ENCODE data around the gene FAT2.

Gene FAT2

DNA sequence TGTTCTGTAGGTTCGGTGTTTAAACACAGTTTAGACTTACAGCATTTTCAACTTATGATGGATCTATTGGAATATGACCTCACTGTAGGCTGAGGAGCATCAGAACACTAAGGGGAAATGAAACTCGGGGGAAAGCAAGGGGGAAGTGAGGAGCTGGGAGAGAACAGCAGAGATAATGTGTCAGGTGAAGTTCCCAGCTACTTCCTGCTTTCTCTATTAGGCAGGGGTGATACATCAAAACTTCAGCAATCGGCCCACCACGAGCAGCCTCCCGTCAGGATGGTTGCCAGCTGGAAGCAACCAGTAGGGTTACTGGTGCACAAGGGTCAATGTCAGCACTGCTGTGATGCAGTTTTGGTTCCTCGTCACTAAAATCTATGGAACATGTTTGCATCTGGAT, 34.3 kb downstream of the FAT2 start:
- no peak for DNase-seq (ENCODE audit: extremely low read depth, low read depth)
- H3K4me3 ChIP-seq (replicated peaks; ENCODE audit: low read depth, low read length): no peak overlapping the region
- TF ChIP-seq, protein P1, sequence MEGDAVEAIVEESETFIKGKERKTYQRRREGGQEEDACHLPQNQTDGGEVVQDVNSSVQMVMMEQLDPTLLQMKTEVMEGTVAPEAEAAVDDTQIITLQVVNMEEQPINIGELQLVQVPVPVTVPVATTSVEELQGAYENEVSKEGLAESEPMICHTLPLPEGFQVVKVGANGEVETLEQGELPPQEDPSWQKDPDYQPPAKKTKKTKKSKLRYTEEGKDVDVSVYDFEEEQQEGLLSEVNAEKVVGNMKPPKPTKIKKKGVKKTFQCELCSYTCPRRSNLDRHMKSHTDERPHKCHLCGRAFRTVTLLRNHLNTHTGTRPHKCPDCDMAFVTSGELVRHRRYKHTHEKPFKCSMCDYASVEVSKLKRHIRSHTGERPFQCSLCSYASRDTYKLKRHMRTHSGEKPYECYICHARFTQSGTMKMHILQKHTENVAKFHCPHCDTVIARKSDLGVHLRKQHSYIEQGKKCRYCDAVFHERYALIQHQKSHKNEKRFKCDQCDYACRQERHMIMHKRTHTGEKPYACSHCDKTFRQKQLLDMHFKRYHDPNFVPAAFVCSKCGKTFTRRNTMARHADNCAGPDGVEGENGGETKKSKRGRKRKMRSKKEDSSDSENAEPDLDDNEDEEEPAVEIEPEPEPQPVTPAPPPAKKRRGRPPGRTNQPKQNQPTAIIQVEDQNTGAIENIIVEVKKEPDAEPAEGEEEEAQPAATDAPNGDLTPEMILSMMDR (IDR thresholded peaks at IDR 0.05; ENCODE audit: low read depth, low read length, missing control alignments): no peak

DNA sequence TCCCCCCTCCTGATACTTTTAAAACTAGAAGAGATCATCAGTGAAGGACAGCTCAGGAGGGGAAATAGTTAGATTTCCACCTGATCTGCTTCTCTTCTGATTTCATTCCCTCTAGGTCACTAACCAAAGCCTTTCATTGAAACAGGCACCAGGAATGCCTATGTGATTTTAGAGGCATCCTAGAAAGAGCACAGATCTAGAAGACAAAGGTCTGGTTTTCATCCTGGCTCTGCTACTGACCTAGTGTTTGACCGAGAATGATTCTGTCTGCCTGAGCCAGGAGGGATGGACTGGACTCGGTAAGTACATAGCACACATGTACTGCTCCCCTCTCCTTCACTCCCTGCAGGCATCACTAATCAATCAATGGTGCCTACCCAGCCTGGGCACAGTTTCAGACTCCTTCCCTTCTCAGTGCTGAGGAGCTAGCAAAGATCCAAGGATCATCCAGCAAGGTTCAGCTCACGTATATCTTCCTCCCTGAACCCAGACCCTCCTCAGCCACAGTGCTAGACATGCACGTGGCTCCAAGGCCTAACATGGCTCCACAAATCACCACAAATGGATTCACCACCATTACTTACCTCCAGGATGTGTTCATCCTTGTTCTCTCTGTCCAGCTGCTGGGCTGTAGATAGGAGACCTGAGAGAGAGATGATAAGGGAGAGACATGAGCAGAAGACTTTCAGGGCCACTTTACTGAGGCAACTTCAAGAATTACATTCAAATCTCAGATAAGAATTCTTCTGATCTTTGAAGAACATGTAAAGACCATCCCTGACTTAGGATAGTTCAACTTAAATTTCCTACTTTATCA, 35.2 kb downstream of the FAT2 start:
- H3K4me3 ChIP-seq (replicated peaks; ENCODE audit: low read depth, low read length): no peak overlapping the region
- TF ChIP-seq, protein P1 (IDR thresholded peaks at IDR 0.05; ENCODE audit: low read depth, low read length, missing control alignments): no peak
- DNase-seq (ENCODE audit: extremely low read depth, low read depth): no peak

DNA sequence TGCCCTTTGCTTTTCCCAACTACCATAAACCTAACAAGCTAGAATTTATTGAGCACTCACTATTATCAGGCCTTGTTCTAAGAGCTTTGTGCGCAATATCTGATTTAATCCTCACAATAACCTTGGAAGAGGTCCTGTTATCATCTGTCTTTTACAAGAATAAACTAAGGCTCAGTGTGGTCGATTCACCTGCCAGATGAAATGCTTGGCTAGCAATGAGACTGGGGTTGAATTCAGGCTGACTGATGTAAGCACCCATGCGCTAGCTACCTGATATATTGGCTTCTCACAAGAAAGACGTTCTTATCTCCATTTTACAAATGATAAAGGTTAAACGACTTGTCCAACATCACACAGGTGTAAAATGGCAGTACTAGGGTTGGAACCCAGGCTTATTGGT, 37.4 kb downstream of the FAT2 start:
- no peak overlapping the region for H3K4me3 ChIP-seq (replicated peaks; ENCODE audit: low read depth, low read length)
- TF ChIP-seq, protein P1 (IDR thresholded peaks at IDR 0.05; ENCODE audit: low read depth, low read length, missing control alignments): no peak
- DNase-seq (ENCODE audit: extremely low read depth, low read depth): no peak

DNA sequence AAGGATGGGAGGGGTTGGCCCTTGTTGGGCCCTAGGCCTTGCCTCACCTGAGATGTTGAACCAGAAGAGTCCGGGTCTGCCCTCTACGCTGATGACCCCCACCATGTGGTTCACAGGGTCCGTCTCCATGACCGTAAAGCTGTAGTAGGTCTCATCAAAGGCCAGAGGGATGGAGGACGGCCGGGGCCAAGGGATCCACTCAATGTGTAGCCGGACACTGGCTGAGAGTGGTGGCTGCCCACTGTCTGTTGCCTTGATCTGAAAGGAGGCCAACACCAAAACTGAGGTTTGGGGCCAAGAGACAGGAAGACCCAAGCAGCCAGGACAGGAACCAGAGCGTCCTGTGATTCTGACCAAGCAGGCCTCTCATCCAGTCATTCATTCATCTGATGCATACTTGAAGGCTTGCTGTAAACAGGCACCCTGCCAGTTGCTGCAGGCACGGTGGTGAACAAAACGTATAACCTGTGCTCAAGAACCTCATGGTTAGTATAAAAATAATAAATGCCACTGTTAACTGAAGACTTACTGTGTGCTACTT, 37.9 kb downstream of the FAT2 start:
- TF ChIP-seq, protein P1 (IDR thresholded peaks at IDR 0.05; ENCODE audit: low read depth, low read length, missing control alignments): no peak
- no peak for DNase-seq (ENCODE audit: extremely low read depth, low read depth)
- H3K4me3 ChIP-seq (replicated peaks; ENCODE audit: low read depth, low read length): no peak overlapping the region

DNA sequence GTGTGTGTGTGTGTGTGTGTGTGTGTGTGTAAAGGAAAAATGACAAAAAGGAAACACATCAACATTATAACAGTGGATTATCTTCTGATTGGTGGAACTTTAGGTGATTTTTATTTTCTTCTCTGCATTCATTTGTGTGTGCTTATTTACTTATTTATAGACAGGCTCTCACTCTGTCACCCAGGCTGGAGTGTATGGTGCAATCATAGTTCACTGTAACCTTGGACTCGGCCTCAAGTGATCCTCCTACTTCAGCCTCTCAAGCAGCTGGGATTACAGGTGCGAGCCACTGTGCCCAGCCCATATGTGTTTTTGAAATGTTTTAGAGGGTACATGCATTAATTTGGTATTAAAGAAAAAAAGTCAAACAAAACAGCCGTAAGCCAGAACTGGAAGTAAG, 39.1 kb downstream of the FAT2 start:
- TF ChIP-seq, protein P1 (IDR thresholded peaks at IDR 0.05; ENCODE audit: low read depth, low read length, missing control alignments): no peak
- no peak overlapping the region for H3K4me3 ChIP-seq (replicated peaks; ENCODE audit: low read depth, low read length)
- no peak for DNase-seq (ENCODE audit: extremely low read depth, low read depth)

DNA sequence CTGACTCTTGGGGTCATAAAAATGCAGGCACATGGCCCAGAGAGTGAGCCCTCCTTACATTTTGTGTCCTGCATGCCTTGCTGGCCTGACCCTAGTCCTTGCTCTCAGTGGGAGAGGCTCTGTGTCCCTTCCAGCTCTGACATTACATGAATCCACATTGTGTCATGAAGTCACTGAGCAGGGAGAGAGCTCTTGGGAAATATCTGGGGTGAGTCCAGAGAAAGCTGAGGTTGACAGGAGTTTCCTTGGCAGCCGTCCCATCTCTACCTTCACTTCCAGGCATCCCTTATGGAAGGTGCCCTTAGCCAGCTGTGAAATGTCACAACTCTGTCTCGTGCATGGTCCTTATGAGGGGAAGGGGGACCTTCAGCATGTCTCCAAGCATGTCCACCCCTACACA, 41.0 kb downstream of the FAT2 start:
- no peak overlapping the region for H3K4me3 ChIP-seq (replicated peaks; ENCODE audit: low read depth, low read length)

More for the DNA sequence above, 41.0 kb downstream of the FAT2 start:
- TF ChIP-seq, protein P1 (IDR thresholded peaks at IDR 0.05; ENCODE audit: low read depth, low read length, missing control alignments): no peak
- no peak for DNase-seq (ENCODE audit: extremely low read depth, low read depth)

Measured in HFF-Myc (cell line).